Fibroblast of lung (primary cell): Measurements from ENCODE around the gene TOPBP1.

Source experiments
- CTCF ChIP-seq, 2 donors: IDR thresholded peaks in 1 of 2; conservative IDR thresholded peaks in 1 of 2; 1 replicate in 1 of 2; 2 replicates in 1 of 2; pipeline ENCODE4 v1.5.1; 2011 to 2012; ENCODE audit warnings: low read length in 2 of 2, control low read depth in 1 of 2, inconsistent platforms in 1 of 2, low read depth in 1 of 2, mild to moderate bottlenecking in 1 of 2
- EZH2 ChIP-seq: IDR thresholded peaks from 2 replicates; pipeline ENCODE4 v1.5.1; 2012; ENCODE audit warnings: low read length, control low read depth, mild to moderate bottlenecking; ENCODE audit errors: missing control alignments

GRCh38 chr3:133589503-133589902, 72.2 kb downstream of the TOPBP1 start:
- no peak for TF ChIP-seq CTCF (conservative IDR thresholded peaks at IDR 0.05 in 1 of 2, IDR thresholded peaks at IDR 0.05 in 1 of 2; ENCODE audit: low read depth in 1 of 2, low read length in 2 of 2)
- no peak for TF ChIP-seq EZH2
